HT-29 (cell line): ENCODE results near the gene SUPT4H1. TPM values are rescaled to one million over a fixed set of nuclear protein-coding genes. Genes with fewer than 3 reads are reported as not detected.

Source experiments
- DNase-seq: peaks from one replicate; pipeline ENCODE4 v3.0.0-alpha.2; 2015; ENCODE audit warnings: low spot score
- total RNA-seq: library from RNA; depleted of rRNA; stranded (reverse); fragments of >200 nt; shearing (Covaris generic); gene quantifications from 2 replicates; pipeline ENCODE4 v1.2.3, GENCODE V29; 2014

SUPT4H1 gene
- total RNA-seq, 1 experiment from 2014 or later = 60.0 TPM

DNA sequence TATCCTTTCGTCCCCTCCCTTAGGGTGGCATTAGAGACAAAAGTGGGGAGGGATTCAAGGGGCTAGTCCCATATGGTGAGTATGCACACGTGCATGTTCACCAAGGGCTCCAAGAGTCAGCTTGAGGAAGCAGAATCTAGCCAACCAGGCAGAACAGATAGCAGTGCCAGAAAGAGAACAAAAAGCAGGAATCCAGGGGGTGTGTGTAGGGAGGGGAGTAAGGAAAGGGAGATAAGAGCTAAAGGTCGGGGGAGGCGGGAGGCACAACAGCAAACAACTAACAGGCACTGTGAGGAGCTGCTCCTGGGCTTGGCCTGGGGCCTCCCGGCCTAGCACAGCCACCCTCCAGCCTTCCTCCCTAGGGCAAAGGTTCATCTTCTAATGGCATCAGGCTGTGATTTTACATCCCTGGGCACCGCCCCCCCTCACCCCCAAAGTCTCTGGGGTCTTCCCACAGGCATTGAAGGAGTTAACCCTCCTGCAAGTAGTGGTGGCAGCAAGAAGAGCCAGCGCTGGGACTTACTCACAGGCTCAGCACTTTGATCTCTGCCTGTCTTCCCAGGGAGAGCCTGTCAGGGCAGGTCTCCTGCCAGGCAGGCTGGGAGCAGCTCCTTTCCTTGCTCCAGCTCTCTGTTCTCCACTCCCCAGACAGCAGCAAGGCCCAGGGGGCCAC is 12.4 kb upstream of the SUPT4H1 start:
- no peak for DNase-seq

DNA sequence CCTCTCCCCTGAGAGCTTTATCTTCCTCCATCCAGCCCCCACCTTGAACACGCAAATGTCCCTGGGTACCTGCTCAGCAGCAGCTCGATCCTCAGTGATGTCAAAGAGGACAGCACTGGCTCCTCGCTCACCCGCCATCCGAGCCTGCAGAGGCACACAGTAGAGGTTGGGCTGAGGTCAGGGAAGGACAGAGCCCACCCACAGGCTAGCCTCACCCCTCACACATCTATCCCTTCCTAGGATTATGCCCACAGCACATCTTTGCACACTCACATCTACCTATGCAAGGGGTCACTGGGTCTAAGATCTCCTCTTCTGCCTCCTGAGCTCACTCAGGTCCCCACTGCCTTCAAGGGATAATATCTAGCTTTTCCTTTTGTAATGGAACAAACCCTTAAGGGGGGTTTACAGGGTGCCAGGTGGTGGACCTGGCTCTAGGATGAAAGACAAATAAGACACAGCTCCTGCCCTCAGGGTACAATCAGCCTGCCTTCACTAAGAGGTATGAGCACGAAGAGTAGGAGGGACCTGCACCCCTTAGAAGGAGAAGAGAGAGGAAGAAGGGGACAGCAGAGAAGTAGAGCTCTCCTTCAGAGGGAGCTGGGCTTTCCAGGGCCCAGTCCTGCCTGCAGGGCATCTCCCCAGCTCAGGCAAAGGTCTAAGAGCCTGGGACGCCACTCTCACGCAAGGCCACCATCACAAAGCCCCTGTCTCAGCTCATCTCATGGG is 11.6 kb upstream of the SUPT4H1 start:
- DNase-seq = no peak

DNA sequence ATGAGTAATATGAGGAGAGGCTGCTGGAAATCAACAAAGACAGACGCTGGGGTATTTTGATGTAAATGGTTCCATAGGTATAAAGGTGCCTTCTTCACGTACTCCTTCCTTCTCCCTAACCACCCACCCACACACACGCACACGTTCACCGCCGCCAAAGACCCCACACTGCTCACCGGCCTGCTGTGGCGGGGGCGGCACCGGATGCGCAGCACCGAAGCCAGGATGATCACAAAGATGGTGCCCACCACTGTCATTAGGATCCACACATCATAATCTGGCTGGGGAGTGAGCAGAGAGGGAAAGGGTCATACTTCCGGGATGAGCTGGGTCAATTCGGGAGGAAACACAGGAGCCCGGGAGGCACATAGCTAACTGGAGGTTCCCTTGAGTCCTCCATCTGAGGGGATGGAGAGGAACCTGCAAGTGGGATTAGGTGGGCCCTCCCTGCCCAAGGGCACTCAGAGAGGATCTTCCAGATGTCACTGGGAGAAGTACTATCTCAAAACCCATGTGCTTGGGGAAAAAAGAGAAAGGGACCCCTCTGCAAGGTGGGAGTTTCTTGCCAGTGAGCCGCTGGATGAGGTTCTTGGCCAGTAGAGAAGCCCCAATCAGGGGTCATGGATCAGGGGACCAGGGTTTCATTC is 10.5 kb upstream of the SUPT4H1 start:
- no peak for DNase-seq

DNA sequence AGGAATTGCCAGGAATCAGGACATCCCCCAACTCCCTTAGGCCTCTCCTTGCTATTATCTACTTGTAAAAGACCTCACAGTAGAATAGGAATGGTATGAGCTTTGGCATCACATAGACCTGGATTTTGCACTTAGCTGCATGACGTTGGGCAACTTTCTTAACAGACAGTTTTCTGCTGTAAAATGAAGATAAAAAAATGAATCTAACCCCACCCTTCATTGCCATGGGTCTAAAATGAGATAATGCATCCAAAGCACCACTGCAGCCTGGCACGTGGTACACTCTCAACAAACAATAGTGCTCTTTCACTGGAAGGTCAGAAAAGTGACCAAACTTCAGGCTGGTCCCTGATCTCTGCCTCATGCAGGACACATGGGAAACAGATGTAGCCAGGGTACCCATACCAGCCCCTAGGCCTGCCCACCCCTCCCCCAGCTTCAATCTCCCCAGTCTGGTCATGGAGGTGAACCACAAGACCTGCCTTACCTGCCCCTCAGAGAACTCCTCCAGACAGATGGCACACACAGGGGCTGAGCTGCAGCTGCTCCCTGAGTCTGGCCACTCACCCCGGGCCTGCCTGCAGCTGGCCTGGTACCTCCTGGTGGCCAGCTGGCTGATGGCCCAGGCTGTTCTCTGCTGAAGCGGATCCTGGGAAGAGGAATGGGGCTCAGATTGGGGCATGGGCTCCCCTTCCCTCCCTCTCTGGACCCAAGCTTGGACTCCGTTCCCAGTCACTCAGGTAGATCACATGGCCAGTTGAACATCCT is 8.5 kb upstream of the SUPT4H1 start:
- DNase-seq = no peak

DNA sequence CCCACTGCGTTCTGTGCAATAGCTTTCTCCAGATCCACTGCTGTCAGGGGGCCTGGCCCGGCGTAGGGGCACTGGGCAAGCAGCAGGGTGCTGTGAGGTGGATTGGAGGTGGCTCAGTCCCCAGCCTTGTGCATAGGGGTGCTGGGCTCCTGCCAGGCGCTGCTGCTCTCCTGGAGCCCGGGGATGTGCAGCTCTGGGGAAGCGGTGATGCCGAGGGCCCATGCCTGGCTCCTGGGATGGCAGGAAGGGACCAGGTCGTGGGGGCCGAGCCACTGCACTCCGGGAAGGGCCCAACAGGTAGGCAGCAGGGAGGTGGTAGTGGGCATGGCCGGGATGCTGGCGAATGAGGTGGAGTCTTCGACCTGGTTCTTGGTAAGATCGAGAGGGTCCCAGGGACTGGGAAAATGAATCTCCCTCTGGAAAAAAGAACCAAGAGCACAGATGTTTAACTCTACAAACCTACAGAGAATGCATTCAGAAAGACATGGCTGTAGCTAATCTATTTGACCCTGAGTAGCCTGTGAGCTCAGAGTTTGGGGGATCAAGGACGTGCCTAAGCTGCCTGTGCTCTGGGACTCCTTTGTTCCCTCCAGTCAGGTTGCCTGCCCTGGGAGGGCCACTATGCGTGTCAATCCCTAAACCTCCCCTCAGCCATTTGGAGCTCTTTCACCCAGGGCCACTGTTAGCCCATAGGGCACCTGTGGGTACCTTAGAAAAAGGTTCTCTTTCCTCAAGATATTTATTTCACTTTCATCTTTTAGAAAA is 6.6 kb upstream of the SUPT4H1 start:
- no peak for DNase-seq

DNA sequence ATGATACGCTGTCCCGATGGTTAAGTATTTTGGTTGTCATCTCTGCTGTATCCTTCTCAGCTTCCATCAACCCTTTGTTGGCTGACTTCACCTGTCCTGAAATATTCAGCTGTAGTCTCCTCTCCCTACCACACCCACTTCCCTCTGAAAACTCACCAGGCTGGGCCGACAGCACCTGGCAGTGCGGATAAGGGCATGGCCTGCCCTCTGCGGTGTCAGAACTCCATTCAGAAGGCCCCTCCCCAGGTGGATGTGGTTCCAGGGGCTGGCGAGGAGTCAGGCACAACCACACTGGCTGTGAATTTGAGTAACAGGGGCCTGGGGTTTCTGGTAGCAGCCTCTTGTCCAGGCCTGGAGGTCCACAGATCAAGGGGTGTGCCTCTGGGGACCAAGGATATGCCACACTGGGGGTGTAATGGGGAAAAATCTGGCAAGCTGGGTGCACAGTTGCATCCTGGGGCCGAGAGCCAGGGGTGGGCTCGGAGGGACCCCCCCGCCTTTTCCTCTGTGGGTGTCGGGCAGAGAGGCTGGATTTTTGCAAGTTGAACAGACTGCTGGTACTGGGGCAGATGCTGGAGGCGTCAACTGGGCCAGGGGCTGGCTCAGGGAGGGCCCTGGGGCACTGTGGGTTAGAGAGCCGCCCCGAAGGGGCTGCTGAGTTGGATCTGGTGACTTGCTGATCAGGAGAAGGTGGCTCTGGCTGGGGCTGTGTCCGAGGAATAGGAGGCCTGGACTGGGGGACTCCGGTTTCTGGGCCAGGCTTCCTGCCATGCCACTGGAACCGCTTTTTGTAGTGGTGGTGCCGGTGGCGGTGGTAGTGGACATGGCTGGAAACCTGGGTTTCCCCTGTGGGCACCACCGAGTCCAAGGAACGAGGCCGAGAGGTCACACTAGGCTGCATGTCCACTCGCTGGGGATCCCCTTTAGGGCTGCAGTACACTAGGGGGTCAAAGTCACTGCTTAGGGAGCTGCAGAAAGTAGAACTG is 5.6 kb upstream of the SUPT4H1 start:
- DNase-seq = no peak

DNA sequence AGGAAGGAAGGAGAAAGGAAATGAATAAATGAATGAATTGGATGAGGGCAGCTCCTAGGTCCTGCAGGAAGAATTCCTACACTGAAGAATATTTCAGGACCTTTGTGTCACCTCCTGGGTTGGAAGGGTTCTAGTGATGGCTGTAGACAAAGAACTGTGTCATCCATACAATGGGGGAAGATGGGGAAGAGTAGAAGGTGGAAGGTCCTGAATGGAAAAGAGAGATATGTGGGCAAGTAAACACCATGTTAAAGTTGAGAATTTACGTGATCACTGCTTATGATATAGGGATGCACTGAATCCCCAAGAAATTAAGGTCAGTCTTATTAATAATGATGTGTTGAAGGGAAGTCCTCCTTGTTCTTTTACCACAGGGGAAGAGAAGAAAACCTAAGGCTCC is 4.2 kb upstream of the SUPT4H1 start:
- no peak for DNase-seq

DNA sequence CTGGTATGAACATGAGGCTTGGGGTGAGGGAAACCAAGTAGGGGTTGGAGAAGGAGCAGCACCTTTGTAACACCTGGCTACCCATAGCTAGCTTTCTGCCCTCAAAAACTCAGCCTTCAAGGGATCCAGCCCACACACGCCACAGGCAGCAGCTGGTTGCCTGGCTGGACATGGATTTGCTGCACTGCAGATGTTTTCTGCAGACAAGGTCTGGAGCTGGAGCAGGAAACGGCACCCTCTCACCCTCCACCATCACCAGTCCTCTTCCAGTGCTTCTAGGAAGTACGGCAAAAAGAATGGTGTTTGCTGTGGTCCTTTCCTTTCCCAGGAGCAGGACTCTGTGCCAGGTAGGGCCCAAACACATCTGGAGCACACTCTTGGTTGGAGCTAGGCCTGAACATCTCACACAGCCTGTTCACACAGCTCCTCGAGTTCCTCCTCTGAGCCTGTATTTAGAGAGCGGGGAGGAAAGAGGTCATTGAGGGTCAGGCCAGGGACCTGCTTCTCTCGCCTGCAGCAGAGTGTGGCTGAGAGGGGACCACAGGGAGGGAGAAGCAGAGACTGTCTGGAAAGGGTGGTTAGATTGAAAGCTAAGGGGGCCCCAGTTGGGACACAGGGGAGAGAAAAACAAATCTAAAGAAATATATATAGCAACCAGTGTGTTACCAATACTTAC is 2.7 kb upstream of the SUPT4H1 start:
- DNase-seq = no peak

DNA sequence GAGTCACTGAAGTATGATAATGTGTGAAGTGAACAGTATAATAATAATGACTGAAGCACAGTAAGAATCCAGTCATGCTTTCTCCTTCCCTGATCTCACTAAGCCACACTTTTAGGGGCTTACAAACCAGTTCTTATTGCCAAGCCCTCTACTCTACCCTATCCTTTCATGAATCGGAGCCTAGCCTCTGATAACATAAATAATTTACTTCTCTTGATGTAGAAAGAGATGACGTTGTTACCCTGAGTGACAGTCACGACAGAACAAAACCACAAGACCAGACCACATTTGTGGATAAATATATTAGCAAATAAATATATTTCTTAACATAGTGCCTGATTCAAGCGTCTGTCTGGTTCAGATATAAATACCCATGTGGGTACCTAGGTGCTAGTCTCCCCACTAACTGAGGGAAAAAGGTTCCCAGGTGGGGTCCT is 1.4 kb upstream of the SUPT4H1 start:
- DNase-seq = no peak

DNA sequence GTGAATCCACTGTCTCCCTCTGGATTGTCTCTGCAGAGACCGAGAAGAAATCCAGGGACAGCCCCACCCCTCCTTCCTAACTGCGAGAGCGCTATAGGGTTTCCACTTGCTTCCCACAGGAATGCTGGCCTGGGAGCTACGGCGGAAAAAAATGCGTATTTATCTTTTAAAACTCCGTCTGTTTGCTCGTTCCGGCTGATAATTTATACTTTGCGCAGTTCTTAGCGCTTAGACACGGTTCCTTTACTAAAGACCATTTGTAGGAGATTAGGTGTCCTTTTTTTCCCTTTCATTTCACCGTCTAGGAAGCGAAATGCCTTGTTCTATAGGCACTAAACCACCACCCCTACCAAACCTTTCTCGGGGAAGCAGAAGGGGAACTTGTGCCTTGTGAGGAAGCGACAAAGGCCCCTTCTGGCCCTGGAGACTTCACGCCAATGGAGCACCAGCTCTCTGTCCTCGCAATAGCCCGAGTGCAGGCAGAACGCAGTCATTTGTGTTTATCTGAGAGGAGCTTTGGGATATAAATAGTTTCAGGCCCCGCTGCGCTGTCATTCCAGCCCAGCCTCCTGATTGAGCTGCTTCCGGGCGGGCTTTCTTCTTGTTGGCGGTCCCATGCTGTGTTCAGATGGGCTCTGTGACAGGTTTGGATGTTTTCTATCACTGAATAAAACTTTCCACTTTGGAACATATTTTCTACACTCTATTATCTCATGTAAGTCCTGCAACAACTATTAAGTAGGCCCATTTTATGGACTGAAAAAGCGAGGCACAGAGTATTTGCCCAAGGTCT is 791 bp upstream of the SUPT4H1 start:
- DNase-seq = peak; percentile 67

DNA sequence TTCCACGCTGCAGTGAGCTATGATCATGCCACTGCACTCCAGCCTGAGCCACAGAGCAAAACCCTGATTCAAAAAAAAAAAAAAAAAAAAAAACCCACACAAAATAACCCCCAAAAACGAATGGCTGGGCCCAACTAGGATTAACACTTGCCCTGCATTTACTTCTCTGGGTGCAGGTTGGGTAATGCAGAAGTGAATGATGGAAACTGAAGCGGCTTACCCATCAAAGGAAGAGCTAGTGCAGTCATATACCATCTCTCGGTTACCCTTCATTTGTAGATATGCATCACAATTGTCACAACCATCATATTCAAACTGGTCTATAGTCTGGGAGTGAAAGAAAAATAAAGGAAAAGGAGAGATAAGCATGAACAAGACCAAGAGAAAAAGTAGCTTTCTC is 819 bp downstream of the SUPT4H1 start:
- no peak for DNase-seq

DNA sequence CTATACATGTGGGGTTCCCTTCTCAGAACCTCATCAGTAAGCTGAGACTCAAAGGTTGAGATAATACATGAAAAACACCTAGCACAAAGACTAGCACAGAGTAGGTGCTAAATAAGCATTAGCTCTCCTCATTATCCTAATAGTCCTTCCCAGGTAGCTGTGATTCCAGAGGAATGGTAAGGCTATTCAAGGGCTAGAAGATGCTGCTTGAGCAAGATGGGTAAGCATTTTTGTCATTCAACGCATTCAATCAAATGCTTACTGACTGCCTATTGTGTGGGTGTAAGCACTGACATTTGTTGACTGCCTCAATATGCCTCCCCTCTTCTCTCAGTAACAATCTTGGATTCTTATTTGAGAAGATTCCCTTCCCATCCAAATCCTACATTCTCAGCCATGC is 4.0 kb downstream of the SUPT4H1 start:
- no peak for DNase-seq

DNA sequence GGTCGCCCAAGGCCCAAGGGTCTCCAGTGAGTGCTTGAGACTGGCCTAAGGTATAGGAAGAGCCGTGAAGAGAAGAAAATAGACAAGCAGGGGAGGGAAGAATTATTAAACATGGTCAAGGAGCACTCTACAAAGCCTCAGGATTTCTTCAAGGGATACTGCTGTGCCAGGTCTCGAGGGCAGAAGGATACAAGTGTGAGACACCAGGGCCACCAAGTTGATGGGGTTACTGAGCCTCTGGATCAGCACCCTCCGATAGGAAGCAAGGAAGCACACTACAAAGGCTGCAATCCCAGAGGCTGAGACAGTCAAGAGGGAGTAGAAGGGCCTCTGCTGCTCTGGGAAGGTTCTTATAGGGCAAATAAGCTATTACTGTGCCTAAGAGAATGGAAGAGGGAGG is 6.5 kb downstream of the SUPT4H1 start:
- DNase-seq = no peak

DNA sequence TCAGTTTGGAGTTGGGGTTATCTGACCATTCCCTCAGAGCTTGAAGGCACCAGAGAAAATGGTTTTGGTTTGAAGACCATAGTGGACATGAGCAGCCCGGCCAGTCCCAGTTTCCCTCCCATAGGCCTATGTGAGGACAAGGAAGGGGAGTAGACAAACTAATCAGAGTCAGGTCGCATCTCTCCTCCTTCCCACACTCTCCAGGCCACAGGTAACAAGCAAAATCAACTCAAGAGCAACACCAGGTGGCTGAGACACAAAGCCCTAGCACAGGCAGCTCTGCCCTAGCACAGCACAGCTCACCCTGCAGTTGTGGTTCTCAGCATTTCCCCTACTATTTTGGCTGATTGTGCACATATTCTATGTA is 7.2 kb downstream of the SUPT4H1 start:
- DNase-seq = no peak

DNA sequence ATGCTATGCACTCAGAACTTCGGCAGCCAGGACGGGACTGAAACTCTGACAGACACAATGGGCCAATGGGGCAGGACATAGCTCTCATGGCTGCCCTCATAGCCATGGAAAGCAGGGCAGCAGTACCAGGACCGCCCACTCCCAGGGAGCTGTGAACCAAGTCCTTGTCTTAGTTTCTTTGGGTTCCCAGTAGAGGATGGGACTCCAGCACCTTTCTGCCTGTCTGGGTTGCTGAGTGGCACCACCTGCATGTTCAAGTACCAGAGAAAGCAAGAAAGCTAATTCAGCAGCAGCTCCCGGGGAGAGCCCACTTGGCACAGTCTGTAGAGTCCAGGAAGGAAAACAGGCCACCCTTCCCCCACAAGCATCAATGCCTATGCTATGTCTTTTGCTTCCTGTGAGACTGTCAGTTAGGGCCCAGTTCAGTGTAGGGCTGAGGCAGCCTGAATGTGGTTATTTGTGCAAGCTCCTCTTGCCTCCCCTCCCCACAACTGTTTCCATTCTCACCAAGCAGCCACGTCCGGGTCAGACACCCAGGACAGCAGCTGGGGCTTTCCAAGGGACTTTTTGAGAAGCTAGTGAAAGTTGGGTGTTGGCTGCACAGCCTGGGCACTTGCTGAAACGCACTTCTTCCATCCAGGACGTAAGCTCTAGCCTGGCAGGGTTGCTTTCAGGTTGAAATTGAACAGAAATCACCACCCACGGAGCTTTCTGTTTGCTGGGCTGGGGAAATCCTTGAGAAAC is 7.8 kb downstream of the SUPT4H1 start:
- no peak for DNase-seq

DNA sequence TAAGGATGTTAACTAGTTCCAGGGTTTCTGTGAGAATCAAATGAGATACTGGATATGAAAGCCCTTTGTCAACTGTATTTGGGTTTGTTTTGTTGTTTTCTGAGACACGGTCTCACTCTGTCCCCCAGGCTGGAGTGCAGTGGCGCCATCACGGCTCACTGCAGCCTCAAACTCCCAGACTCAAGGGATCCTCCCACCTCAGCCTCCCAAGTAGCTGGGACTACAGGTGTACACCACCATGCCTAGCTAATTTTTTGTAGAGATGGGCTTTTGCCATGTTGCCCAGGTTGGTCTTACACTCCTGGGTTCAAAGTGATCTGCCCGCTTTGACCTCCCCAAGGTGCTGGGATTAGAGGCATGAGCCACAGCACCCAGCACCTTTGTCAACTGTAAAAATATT is 8.9 kb downstream of the SUPT4H1 start:
- no peak for DNase-seq

DNA sequence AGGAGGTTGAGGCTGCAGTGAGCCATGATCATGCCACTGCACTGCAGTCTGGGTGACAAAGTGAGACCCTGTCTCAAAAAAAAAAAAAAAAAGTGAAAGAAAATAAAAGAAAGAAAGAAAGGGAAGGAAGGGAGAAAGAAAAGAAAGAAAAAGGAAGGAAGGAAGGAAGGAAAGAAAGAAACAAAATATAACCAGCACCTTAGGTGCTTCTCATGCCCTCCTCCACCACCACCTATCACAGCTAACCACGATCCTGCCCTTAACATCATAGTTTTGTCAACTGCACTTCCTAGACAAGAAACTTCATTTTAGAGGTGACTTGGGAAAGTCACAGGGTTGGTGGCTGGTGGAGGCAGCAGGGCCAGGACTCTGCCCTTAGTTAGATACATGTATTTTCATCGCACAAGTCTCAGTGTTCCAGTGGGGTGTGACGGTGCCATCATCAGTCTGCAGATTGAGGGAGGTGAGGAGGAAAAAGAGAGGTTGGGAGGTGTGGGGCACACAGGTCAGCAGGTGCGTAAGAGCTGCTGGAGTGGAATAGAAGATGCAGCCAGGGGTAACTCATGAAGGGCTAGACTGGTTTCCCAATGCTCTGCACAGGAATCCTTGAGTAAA is 10.0 kb downstream of the SUPT4H1 start:
- DNase-seq = no peak
